Activated naive CD8-positive, alpha-beta T cell treated with anti-CD3 and anti-CD28 coated beads, Interleukin-2, amount 50 U/mL, for 24 hours (primary cell): ENCODE results near the gene BAZ2A.

Source experiments
- ATAC-seq: fragments of 150-1000 bp; cut with Tn5 transposase; one replicate; pipeline ENCODE4 v1.10.0; 2021
- DNase-seq: peaks from one replicate; pipeline ENCODE4 v3.0.0; 2021
- H3K27ac Mint-ChIP-seq: one replicate; pipeline ENCODE4 v1.8.0; 2021; ENCODE audit warnings: mild to moderate bottlenecking, mixed read lengths
- H3K27me3 Mint-ChIP-seq: one replicate; pipeline ENCODE4 v1.8.0; 2021; ENCODE audit warnings: mixed read lengths
- H3K36me3 Mint-ChIP-seq: one replicate; pipeline ENCODE4 v1.8.0; 2021; ENCODE audit warnings: low read depth, mixed read lengths
- H3K4me1 Mint-ChIP-seq: one replicate; pipeline ENCODE4 v1.8.0; 2021; ENCODE audit warnings: mixed read lengths
- H3K4me3 Mint-ChIP-seq: one replicate; pipeline ENCODE4 v1.8.0; 2021; ENCODE audit warnings: mild to moderate bottlenecking, moderate library complexity, mixed read lengths
- H3K9me3 Mint-ChIP-seq: one replicate; pipeline ENCODE4 v1.8.0; 2021; ENCODE audit warnings: mixed read lengths

The BAZ2A gene

DNA sequence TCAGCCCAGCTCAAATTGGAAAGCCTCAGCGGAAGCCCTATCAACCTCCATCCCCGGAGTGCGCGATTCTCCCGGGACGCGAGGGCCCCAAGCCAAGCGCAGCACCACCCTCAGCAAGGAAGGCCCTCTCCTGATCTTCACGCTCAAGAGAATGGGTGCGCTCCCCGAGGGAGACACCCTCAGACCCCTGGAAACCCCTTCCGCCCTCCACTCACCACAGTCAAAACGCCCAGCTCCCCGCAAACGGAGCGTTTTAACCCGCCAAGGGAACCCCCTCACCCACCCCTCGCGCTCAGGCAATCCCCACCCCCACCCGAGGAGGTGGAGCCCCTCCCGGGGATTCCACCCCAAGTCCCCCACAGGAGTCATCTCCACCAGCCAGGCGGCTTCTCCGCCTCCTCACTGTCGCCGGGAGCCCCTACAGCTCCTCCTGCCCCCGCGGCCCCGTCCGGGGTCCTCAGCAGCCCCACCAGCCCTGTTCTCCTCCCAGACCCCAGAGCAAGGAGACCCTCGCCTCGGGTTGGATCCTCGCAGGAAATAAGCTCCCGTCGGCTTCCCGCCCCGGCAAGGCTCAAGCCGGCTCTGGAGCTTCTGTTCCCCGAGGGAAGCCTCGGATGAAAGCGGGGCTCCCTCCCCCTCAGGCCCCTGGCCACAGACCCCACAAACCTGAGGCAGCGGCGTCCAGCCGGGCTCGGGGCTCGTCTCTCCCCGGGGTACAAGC is 507 bp downstream of the BAZ2A start:
- H3K27me3 Mint-ChIP-seq = no peaks in the 10 kb centered on the region
- H3K4me1 Mint-ChIP-seq = peaks cover 76% of the 10 kb centered on the region
- H3K27ac Mint-ChIP-seq = peak overlapping the region; percentile 90
- no peaks in the 10 kb centered on the region for H3K9me3 Mint-ChIP-seq
- H3K36me3 Mint-ChIP-seq = peaks cover 13% of the 10 kb centered on the region
- ATAC-seq = peak; percentile 13
- peak overlapping the region; percentile 97 for H3K4me3 Mint-ChIP-seq
- peak; percentile 66 for DNase-seq

DNA sequence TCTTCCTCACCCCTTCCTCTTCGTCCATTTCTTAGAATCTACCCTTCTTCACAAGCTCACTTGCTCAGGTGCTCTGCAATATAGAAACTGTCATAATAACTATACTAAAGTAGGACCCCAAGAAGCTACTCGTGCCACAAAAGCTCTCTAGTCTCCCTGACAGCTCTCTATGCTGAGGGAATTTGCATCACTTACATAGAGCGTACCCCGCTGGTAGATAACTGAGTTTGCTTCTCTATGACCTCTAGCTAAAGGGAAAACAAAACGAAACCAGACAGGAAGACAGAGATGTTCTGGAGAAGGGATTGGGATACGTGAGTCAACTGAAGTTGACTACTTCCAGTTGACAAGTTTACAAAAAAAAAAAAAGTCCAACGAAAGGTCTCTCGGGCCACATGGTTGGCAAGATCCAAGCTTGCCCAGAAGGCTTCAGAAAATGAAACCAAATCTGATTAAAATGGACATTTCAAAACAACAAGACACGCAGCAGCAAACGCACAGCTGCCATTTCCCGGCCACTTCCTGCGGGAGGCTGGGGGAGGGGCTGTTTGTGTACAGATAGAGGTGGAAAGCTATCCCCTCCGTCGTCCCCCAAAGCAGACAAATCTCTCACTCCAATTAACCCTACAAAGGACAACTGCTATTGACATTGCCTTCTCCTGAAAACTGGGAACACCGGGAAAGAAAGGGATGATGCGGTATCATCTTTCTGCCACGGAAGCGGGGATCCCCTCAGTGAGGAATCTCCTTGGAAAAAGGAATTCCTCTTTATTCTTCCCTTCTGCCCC is 1.3 kb downstream of the BAZ2A start:
- peak overlapping the region; percentile 97 for H3K4me3 Mint-ChIP-seq
- H3K9me3 Mint-ChIP-seq = no peaks in the 10 kb centered on the region
- no peaks in the 10 kb centered on the region for H3K27me3 Mint-ChIP-seq
- ATAC-seq = no peak
- peak overlapping the region; percentile 90 for H3K27ac Mint-ChIP-seq
- peaks cover 18% of the 10 kb centered on the region for H3K36me3 Mint-ChIP-seq
- DNase-seq = peak; percentile 69
- peaks cover 76% of the 10 kb centered on the region for H3K4me1 Mint-ChIP-seq

DNA sequence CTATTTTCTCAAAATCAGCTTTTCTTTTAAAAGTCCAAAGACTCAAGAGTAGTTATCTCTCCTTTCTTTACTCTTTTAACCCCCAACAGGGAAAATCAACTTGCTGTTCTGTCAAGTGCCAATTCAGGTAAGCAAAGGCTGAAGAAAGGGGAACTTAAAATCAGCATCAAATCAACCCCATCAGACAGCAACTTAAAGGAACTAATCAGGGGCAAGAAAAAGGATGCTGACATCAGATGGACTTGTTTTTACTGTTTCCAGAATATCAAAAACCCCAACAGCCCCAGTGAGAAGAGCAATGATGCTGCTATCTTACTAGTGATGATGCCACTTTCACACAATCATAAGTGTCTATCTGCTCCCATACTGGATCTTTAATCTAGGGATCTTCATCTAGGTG is 3.4 kb downstream of the BAZ2A start:
- no peaks in the 10 kb centered on the region for H3K9me3 Mint-ChIP-seq
- H3K4me3 Mint-ChIP-seq = peak overlapping the region; percentile 4
- peak overlapping the region; percentile 63 for H3K27ac Mint-ChIP-seq
- H3K36me3 Mint-ChIP-seq = peaks cover 23% of the 10 kb centered on the region
- H3K27me3 Mint-ChIP-seq = no peaks in the 10 kb centered on the region
- no peak for DNase-seq
- ATAC-seq = no peak
- peaks cover 68% of the 10 kb centered on the region for H3K4me1 Mint-ChIP-seq

DNA sequence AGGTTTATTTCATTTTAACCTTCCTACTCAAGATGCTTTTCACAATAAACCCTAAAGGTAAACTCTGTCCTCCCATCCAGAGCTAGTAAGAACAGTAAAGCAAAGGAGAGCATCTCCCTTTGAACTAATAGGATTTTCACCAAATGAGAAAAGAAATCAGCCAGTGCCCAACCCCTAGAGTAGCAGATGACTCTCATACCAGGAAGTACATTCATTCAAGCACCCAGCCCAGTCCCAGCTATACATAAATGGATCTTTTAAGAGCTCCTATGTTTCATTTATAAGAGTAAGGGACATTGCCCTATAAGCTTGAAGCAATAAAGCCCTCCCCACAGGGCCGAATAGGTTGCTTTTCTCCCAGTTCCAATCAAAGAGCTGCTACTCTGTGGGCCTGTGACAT is 7.6 kb downstream of the BAZ2A start:
- no peak for ATAC-seq
- H3K4me1 Mint-ChIP-seq = peaks cover 58% of the 10 kb centered on the region
- no peaks in the 10 kb centered on the region for H3K27me3 Mint-ChIP-seq
- no peak for DNase-seq
- H3K4me3 Mint-ChIP-seq = no peak overlapping the region
- H3K36me3 Mint-ChIP-seq = peaks cover 33% of the 10 kb centered on the region
- H3K9me3 Mint-ChIP-seq = no peaks in the 10 kb centered on the region
- peak overlapping the region; percentile 13 for H3K27ac Mint-ChIP-seq

DNA sequence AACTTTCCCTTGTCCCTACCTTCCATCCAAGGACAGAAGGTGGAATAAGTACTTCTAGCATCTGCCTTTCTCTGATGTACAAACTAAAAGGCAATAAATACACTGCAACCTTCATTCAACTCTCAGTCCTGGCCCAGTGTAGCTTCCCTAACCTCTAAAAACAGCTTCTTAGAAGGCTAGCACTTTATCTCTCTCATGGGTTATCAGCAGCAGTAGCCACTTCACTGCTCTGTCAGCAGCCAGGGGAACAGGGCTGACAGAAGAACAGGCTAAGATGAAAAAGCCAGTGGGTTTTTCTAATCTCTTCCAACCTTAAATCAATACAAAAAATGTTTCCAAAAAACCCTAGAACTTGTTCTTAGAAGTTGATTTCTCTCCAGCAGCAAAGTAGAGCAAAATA is 13.2 kb downstream of the BAZ2A start:
- peaks cover 26% of the 10 kb centered on the region for H3K4me1 Mint-ChIP-seq
- H3K27ac Mint-ChIP-seq = peak overlapping the region; percentile 68
- peaks cover 51% of the 10 kb centered on the region for H3K36me3 Mint-ChIP-seq

DNA sequence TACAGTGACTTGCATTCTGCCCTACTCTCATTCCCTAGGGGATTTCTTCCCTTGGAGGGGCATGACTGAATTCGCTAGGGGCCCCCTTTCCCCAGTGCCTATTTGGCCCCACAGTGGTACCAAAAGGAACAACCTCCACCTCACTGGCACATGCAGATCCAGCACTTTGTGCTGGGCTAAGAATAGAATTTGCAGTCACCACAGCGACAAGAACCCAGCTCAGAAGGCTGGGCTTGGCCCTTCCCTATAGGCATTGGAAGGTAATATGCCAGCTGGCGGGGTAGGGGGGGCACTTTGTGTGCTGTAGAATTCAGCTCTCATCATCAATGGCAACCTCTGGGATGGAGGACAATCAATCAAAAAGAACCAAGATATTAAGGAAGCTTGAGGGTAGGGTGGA is 13.9 kb downstream of the BAZ2A start:
- DNase-seq = no peak
- H3K9me3 Mint-ChIP-seq = no peaks in the 10 kb centered on the region
- H3K27ac Mint-ChIP-seq = no peak overlapping the region
- peaks cover 58% of the 10 kb centered on the region for H3K36me3 Mint-ChIP-seq
- H3K27me3 Mint-ChIP-seq = no peaks in the 10 kb centered on the region
- peaks cover 24% of the 10 kb centered on the region for H3K4me1 Mint-ChIP-seq
- ATAC-seq = no peak
- no peak overlapping the region for H3K4me3 Mint-ChIP-seq

More for the DNA sequence above, 13.2 kb downstream of the BAZ2A start:
- Mint-ChIP-seq H3K27me3 (no peaks in the 10 kb centered on the region), H3K4me3 (no peak overlapping the region), H3K9me3 (no peaks in the 10 kb centered on the region)
- DNase-seq (no peak), ATAC-seq (no peak)

DNA sequence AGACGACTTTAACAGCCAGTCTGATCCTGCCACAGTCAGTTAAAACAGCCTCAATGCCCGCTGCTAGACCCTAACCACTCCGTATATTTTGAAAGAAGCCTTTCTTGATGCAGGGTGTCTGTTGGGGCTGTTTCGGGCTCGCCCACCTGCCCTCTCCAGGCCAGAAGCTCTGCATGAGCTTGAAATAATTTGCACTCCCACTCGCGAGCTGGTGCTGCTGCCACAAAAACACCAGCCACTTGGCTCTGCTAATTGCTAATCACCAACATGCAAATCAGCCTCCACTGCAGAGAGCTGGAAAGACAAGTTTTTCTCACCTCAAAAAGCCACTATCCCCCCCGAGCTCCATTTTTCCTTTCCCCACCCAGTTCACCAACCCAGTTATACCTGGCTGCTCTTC is 15.5 kb downstream of the BAZ2A start:
- DNase-seq (no peak), ATAC-seq (no peak)
- no peak overlapping the region for H3K4me3 Mint-ChIP-seq
- peaks cover 57% of the 10 kb centered on the region for H3K36me3 Mint-ChIP-seq
- H3K27ac Mint-ChIP-seq = no peak overlapping the region
- peaks cover 18% of the 10 kb centered on the region for H3K4me1 Mint-ChIP-seq
- no peaks in the 10 kb centered on the region for H3K9me3 Mint-ChIP-seq
- H3K27me3 Mint-ChIP-seq = no peaks in the 10 kb centered on the region

DNA sequence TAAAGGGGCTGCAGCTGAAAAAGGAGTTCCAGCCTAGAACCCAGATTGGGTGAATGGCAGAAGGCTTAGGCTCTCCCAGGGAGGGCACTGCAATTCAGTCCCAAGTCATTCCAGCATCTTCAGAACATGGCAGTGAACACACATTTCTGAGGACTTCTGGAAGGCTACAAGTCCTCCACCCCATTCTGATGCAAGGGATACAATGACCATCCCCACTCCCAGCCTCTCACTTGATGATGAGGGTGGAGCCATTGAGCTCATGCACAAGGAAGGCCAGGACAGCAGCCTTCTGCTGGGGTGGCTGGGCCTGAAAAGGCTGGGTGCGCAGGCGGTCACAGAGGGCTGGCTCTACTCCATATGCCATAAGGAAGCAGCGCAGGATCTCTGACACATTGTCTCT is 25.8 kb downstream of the BAZ2A start:
- Mint-ChIP-seq H3K27ac (peak overlapping the region; percentile 7), H3K27me3 (no peaks in the 10 kb centered on the region), H3K4me3 (no peak overlapping the region), H3K4me1 (no peaks in the 10 kb centered on the region), H3K36me3 (peaks cover 56% of the 10 kb centered on the region), H3K9me3 (no peaks in the 10 kb centered on the region)
- ATAC-seq (no peak), DNase-seq (no peak)

DNA sequence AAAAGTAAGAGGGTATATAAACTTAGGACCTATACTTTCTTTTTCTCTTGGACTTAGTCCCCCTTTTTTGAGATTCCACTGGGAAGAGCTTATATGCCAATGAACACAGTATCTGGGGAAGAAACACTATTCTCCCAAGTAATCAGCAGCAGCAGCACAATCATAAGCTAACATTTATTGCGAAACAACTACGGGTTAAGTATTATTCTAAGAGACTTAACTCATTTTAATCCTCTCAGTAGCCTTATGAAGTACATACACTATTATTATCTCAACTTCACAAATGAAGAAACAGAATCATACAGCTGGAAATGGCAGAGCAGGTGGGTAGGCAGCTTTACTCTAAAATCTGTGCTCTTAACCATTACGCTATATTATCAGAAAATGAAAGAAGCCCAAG is 27.9 kb downstream of the BAZ2A start:
- no peak for DNase-seq
- H3K27me3 Mint-ChIP-seq = no peaks in the 10 kb centered on the region
- H3K9me3 Mint-ChIP-seq = no peaks in the 10 kb centered on the region
- no peak overlapping the region for H3K4me3 Mint-ChIP-seq
- H3K27ac Mint-ChIP-seq = no peak overlapping the region
- no peak for ATAC-seq
- peaks cover 60% of the 10 kb centered on the region for H3K36me3 Mint-ChIP-seq
- no peaks in the 10 kb centered on the region for H3K4me1 Mint-ChIP-seq

DNA sequence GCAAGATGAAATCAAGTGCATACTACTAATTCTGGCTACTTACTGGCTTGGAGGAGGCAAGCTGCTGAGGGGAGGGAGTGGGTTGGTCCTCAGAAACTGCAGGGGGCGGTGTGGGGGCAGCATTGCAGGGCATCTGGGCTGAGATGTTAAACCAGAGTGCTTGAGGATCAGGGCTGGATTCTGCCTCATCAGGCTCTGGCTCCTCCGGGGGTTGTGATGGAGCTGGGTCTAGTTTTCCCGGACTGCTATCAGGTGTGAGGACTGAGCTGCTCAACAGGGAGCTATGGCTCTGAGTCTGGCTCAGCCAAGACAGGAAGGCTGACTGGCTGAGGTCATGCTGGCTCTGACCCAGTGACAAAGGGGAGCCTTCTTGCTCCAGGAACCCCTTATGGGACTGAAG is 28.6 kb downstream of the BAZ2A start:
- ATAC-seq (peak; percentile 39), DNase-seq (peak; percentile 38)
- no peaks in the 10 kb centered on the region for H3K9me3 Mint-ChIP-seq
- no peak overlapping the region for H3K4me3 Mint-ChIP-seq
- H3K27ac Mint-ChIP-seq = no peak overlapping the region
- peaks cover 60% of the 10 kb centered on the region for H3K36me3 Mint-ChIP-seq
- H3K27me3 Mint-ChIP-seq = no peaks in the 10 kb centered on the region
- H3K4me1 Mint-ChIP-seq = no peaks in the 10 kb centered on the region

DNA sequence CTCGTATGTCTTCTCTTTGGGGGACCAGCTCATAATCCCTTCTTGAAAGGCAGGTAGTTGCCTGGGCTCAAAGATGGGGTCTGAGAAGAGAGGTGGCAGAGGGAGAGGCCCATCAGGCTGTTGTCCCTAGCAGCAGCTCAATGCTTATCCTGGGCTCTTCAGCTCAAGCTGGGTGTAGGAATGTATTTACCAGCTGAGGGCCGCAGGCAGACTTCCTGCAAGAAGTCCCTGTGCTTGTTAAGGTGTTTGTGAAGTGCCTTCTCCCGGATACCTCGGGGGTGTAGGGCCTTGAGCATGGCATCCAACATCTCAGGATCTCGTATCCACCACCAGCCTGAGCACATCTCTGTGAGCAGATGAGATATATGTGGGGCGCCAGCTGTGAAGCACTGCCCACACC is 29.4 kb downstream of the BAZ2A start:
- no peak for ATAC-seq
- H3K4me1 Mint-ChIP-seq = peaks cover 1% of the 10 kb centered on the region

DNA sequence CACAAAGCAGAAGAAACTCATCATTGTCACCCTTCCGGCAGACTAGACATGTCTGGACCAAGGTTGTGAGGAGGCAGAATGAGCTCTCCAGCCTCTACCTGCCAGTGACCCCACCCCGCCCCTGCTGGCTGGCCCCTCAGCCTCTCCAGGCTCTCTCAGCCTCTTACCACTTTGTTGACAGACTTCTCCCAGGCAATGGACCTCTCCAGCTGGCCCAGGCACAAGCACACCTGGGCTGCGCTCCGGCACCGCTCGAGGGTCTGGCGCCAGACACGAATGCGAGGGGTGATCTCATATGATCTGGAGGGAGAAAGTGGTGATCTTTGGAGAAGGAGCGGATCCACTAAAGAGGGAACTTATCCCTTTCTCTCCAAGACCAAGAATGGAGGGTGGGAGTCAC is 30.3 kb downstream of the BAZ2A start:
- no peak for ATAC-seq
- H3K9me3 Mint-ChIP-seq = no peaks in the 10 kb centered on the region
- no peak overlapping the region for H3K4me3 Mint-ChIP-seq
- H3K27me3 Mint-ChIP-seq = no peaks in the 10 kb centered on the region
- H3K36me3 Mint-ChIP-seq = peaks cover 50% of the 10 kb centered on the region
- no peak overlapping the region for H3K27ac Mint-ChIP-seq
- DNase-seq = no peak
- H3K4me1 Mint-ChIP-seq = peaks cover 3% of the 10 kb centered on the region

More for the DNA sequence above, 29.4 kb downstream of the BAZ2A start:
- H3K27ac Mint-ChIP-seq = no peak overlapping the region
- no peak overlapping the region for H3K4me3 Mint-ChIP-seq
- peaks cover 54% of the 10 kb centered on the region for H3K36me3 Mint-ChIP-seq
- no peak for DNase-seq
- no peaks in the 10 kb centered on the region for H3K9me3 Mint-ChIP-seq
- no peaks in the 10 kb centered on the region for H3K27me3 Mint-ChIP-seq

DNA sequence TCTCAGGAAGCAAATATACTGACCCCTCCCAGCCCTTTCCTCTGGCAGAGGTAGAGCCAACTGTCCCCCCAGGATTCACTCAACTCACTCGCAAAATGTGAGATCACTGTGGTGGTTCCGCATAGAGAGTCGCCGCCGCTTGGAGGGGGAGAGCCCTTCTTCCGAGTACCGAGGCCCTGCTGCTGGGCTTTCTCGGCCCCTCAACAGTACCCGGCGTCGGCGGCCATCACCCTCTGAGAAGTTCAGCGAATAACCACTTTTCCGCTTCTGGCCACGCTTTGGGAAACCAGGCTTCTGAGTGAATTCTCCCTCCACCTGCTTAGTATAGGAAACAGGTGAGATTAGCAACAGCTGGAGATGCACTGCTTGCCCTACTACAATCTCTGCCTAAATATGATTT is 31.1 kb downstream of the BAZ2A start:
- no peaks in the 10 kb centered on the region for H3K9me3 Mint-ChIP-seq
- H3K4me1 Mint-ChIP-seq = peaks cover 3% of the 10 kb centered on the region
- H3K4me3 Mint-ChIP-seq = no peak overlapping the region
- no peak overlapping the region for H3K27ac Mint-ChIP-seq
- H3K27me3 Mint-ChIP-seq = no peaks in the 10 kb centered on the region
- DNase-seq (no peak), ATAC-seq (no peak)
- peaks cover 47% of the 10 kb centered on the region for H3K36me3 Mint-ChIP-seq

DNA sequence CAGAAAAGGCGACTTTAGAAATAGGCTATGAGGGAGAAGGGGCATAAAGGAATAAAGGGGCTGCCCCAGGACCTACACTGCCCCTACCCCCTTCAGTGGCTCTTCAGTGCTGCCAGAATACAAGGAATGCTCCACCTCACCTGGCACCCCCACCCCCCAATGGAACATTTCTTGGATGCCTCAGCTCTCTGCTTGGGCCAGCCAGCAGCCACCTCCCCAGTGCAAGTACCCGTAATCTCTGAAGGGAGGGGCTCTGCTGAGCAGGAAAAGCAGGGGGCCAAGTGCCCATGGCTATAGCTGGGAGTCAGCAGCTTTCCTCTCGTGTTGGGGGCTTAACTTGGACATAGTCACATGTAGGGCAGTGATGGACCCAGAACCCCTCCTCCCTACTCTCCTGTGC is 33.3 kb downstream of the BAZ2A start:
- ATAC-seq (no peak), DNase-seq (no peak)
- H3K4me3 Mint-ChIP-seq = no peak overlapping the region
- H3K36me3 Mint-ChIP-seq = peaks cover 36% of the 10 kb centered on the region
- peak overlapping the region; percentile 34 for H3K27ac Mint-ChIP-seq
- no peaks in the 10 kb centered on the region for H3K27me3 Mint-ChIP-seq
- peaks cover 3% of the 10 kb centered on the region for H3K4me1 Mint-ChIP-seq
- H3K9me3 Mint-ChIP-seq = no peaks in the 10 kb centered on the region

DNA sequence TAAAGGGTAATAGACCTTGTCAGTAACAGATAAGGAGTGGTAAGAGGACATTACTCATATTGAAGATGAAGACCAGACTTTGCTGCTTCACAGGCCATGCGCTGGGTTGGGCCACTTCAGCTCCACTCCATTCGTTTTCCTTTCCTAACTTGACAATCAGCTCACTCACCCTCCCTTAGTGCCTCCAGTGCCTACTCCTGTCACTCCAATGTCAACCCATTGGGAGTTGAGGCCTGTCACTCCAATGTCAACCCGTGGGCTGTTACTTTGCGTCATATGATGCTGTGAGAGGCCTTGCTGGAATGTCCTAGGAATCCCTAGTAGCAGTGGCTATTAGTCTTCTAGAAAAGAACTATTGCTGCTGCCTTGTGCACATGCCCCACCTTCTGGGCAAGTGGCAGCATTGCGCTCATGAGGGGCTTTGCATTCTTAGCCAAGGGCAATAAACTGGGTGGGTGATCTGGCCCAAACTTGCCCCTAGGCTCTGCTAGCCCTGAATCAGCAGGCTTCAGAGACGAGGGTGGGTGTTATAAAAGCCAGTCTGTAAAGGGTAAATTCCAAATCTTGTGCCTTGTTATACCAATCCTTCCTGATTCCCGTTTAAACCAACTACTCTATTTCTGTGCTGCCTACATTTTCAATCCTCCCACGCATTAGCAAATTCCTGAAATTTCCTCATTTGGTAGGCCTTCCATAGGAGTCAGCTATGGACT is 36.1 kb downstream of the BAZ2A start:
- DNase-seq = peak; percentile 59
- Mint-ChIP-seq H3K27ac (no peak overlapping the region), H3K4me3 (no peak overlapping the region), H3K36me3 (peaks cover 16% of the 10 kb centered on the region), H3K4me1 (peaks cover 3% of the 10 kb centered on the region), H3K9me3 (no peaks in the 10 kb centered on the region), H3K27me3 (no peaks in the 10 kb centered on the region)
- peak; percentile 47 for ATAC-seq
